Vagina (tissue), 2 donors: Measurements from ENCODE around the gene ZKSCAN2.

Experiments
- POLR2A ChIP-seq, 2 donors: fragments of 450-650 bp; IDR thresholded peaks; one replicate each; pipeline ENCODE4 v1.6.1; 2017; ENCODE audit warnings: antibody characterized with exemption in 2 of 2, mild to moderate bottlenecking in 2 of 2, moderate library complexity in 2 of 2
- POLR2AphosphoS5 ChIP-seq, 2 donors: sonication (generic); formaldehyde crosslinking; IDR thresholded peaks; one replicate each; pipeline ENCODE4 v1.9.0; 2017; ENCODE audit warnings: antibody characterized with exemption in 2 of 2, mild to moderate bottlenecking in 2 of 2, low read depth in 1 of 2; ENCODE audit not compliant: insufficient read depth in 1 of 2
- TF ChIP-seq, protein P1 (sequence below), 3 experiments: fragments of 450-650 bp in 2 of 3; fragments of 200-600 bp in 1 of 3; sonication (generic) in 1 of 3; IDR thresholded peaks; one replicate each; pipeline ENCODE4 v1.5.1; 2017 to 2019; ENCODE audit warnings: antibody characterized with exemption in 3 of 3, mild to moderate bottlenecking in 2 of 3, moderate library complexity in 2 of 3

DNA sequence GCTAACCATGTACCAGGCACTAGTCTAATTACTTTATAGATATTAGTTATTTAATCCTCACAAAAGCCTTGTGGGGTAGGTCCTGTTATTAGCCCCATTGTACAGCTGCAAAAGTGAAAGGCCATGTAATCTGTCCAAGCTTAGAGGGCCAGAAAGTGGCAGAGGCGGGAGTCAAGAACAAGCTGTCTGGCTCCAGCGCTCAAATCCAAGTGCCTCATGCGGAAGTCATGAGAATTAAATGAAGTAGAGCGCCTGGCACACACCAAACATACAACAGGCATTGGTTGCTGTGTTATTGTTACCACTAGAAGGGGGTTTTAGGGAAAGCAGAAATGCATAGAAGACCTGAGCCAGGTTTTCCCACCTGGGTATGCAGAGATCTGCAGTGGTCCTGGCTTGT, 39.7 kb downstream of the ZKSCAN2 start:
- TF ChIP-seq POLR2AphosphoS5 (IDR thresholded peaks at IDR 0.05; ENCODE audit: insufficient read depth in 1 of 2, low read depth in 1 of 2): no peak
- TF ChIP-seq, protein P1, sequence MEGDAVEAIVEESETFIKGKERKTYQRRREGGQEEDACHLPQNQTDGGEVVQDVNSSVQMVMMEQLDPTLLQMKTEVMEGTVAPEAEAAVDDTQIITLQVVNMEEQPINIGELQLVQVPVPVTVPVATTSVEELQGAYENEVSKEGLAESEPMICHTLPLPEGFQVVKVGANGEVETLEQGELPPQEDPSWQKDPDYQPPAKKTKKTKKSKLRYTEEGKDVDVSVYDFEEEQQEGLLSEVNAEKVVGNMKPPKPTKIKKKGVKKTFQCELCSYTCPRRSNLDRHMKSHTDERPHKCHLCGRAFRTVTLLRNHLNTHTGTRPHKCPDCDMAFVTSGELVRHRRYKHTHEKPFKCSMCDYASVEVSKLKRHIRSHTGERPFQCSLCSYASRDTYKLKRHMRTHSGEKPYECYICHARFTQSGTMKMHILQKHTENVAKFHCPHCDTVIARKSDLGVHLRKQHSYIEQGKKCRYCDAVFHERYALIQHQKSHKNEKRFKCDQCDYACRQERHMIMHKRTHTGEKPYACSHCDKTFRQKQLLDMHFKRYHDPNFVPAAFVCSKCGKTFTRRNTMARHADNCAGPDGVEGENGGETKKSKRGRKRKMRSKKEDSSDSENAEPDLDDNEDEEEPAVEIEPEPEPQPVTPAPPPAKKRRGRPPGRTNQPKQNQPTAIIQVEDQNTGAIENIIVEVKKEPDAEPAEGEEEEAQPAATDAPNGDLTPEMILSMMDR (IDR thresholded peaks at IDR 0.05): no peak
- no peak for TF ChIP-seq POLR2A (IDR thresholded peaks at IDR 0.05)
